NB4 (cell line): ENCODE results near the gene TBC1D1.

ENCODE experiments used
- DNase-seq: peaks from one replicate; pipeline ENCODE4 v3.0.0; 2010; ENCODE audit warnings: low read depth
- H3K4me3 ChIP-seq: one replicate; pipeline ENCODE4 v1.5.1; 2011; ENCODE audit warnings: mild to moderate bottlenecking, low read depth, low read length, moderate library complexity
- MYC ChIP-seq: IDR thresholded peaks from 2 replicates; pipeline ENCODE4 v1.6.1; 2011; ENCODE audit warnings: low read depth, low read length
- POLR2A ChIP-seq: IDR thresholded peaks from 2 replicates; pipeline ENCODE4 v1.6.1; 2011; ENCODE audit warnings: mild to moderate bottlenecking; ENCODE audit not compliant: insufficient read length; ENCODE audit errors: extremely low read depth
- TF ChIP-seq, protein P1 (sequence below): IDR thresholded peaks from 2 replicates; pipeline ENCODE4 v1.6.1; 2011; ENCODE audit warnings: low read depth, low read length
- TF ChIP-seq, protein P2 (sequence below): IDR thresholded peaks from one replicate; pipeline ENCODE4 v1.5.1; 2012; ENCODE audit warnings: low read depth, low read length

TBC1D1 gene

DNA sequence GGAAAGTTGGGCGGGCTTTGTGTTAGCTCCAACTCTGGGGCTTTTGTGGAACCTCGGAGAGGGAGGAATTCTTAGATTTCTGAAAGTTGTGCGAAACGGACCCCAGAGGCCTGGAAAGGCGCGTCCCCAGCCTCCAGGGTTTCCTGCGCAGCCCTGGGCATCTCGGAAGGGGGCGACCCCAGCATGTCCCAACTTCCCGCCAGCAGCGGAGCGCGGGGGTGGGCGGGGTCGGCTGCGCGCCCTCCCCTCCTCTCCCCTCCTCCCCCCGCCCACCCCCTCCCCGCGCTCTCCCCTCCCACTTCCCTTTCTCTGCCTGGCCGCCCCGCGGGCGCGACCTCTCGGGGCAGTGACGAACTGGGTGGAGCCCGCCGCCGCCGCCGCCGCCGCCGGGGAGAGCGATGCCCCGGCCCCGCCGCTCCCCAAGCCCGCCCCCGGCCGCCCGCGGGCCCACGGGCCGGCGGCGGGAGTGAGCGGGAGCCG is 86.1 kb downstream of the TBC1D1 start:
- TF ChIP-seq, protein P1, sequence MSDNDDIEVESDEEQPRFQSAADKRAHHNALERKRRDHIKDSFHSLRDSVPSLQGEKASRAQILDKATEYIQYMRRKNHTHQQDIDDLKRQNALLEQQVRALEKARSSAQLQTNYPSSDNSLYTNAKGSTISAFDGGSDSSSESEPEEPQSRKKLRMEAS: no peak
- peak; percentile 44 for TF ChIP-seq POLR2A
- TF ChIP-seq MYC: peak; percentile 36; the same call in 1 of the 2 replicates
- TF ChIP-seq, protein P2, sequence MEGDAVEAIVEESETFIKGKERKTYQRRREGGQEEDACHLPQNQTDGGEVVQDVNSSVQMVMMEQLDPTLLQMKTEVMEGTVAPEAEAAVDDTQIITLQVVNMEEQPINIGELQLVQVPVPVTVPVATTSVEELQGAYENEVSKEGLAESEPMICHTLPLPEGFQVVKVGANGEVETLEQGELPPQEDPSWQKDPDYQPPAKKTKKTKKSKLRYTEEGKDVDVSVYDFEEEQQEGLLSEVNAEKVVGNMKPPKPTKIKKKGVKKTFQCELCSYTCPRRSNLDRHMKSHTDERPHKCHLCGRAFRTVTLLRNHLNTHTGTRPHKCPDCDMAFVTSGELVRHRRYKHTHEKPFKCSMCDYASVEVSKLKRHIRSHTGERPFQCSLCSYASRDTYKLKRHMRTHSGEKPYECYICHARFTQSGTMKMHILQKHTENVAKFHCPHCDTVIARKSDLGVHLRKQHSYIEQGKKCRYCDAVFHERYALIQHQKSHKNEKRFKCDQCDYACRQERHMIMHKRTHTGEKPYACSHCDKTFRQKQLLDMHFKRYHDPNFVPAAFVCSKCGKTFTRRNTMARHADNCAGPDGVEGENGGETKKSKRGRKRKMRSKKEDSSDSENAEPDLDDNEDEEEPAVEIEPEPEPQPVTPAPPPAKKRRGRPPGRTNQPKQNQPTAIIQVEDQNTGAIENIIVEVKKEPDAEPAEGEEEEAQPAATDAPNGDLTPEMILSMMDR: no peak
- DNase-seq: peak; percentile 94
- peak overlapping the region; percentile 94 for H3K4me3 ChIP-seq

- peak; percentile 85 for DNase-seq
- peak overlapping the region; percentile 94 for H3K4me3 ChIP-seq
- TF ChIP-seq, protein P2: peak; percentile 34
- TF ChIP-seq MYC (peak; percentile 62), POLR2A (no peak)
- TF ChIP-seq, protein P1: peak; percentile 80
These were observed 86.8 kb downstream of the TBC1D1 start for GRCh38 chr4:37977471-37978247.

- DNase-seq: peak; percentile 86
These were observed 87.5 kb downstream of the TBC1D1 start for GRCh38 chr4:37978248-37978924.

GRCh38 chr4:37980246-37980645 is 89.4 kb downstream of the TBC1D1 start:
- TF ChIP-seq, protein P2: no peak
- TF ChIP-seq, protein P1: no peak
- TF ChIP-seq MYC (no peak), POLR2A (no peak)
- no peak overlapping the region for H3K4me3 ChIP-seq
- DNase-seq: no peak

More at GRCh38 chr4:37978248-37978924, 87.5 kb downstream of the TBC1D1 start:
- TF ChIP-seq, protein P1: peak; percentile 70
- TF ChIP-seq MYC (peak; percentile 58), POLR2A (no peak)
- TF ChIP-seq, protein P2: no peak
- H3K4me3 ChIP-seq: peak overlapping the region; percentile 94

- TF ChIP-seq POLR2A (no peak), MYC (no peak)
- TF ChIP-seq, protein P1: no peak
- TF ChIP-seq, protein P2: no peak
- no peak for DNase-seq
- no peak overlapping the region for H3K4me3 ChIP-seq
These were observed 90.5 kb downstream of the TBC1D1 start for GRCh38 chr4:37981425-37981824.
